Measurements from ENCODE around the gene MMGT1.
A peak's percentile ranks its signal among the peaks of the same experiment; 100 is the strongest.

The MMGT1 gene

DNA sequence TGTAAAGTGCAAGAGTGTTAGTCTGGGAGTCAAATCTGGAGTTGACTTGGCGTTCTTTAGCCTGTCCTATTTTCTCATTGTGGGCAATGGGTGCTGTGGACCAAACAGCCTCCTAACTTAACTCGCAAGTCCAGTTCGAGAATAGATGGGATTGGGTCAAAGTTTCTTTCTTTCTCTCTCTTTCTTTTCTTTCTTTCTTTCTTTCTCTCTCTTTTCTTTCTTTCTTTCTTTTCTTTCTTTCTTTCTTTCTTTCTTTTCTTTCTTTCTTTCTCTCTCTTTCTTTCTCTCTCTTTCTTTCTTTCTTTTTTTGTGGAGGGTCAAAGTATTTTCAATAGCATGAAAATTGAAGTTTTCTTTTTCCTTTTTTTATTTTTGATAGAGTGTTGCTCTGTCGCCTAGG, 14.5 kb upstream of the MMGT1 start:
- Histone ChIP-seq H3K9me3 (ENCODE audit: control insufficient read depth, insufficient read depth, low read length) (no peaks in the 10 kb centered on the region), H3K4me3 (ENCODE audit: low read length) (no peak overlapping the region), H3K4me2 (ENCODE audit: low read length) (no peak overlapping the region), H3K27ac (ENCODE audit: low read depth, low read length) (no peak overlapping the region), H3K9me2 (replicated peaks; ENCODE audit: control insufficient read depth, low read length) (no peaks in the 10 kb centered on the region), H3K79me2 (ENCODE audit: control insufficient read depth, low read length) (peaks cover 63% of the 10 kb centered on the region), H4K20me1 (ENCODE audit: control insufficient read depth, insufficient read depth, low read depth, low read length) (no peaks in the 10 kb centered on the region), H3K4me1 (ENCODE audit: control insufficient read depth, low read length) (peaks cover 21% of the 10 kb centered on the region), H3K36me3 (ENCODE audit: control insufficient read depth, low read length) (no peaks in the 10 kb centered on the region), H3F3A (ENCODE audit: control insufficient read depth, insufficient read depth) (no peaks in the 10 kb centered on the region), H3K27me3 (ENCODE audit: control insufficient read depth, low read length) (no peaks in the 10 kb centered on the region)
- no peak for TF ChIP-seq EZH2phosphoT487 (IDR thresholded peaks at IDR 0.05; ENCODE audit: borderline replicate concordance, low read length)
- TF ChIP-seq, protein P1, sequence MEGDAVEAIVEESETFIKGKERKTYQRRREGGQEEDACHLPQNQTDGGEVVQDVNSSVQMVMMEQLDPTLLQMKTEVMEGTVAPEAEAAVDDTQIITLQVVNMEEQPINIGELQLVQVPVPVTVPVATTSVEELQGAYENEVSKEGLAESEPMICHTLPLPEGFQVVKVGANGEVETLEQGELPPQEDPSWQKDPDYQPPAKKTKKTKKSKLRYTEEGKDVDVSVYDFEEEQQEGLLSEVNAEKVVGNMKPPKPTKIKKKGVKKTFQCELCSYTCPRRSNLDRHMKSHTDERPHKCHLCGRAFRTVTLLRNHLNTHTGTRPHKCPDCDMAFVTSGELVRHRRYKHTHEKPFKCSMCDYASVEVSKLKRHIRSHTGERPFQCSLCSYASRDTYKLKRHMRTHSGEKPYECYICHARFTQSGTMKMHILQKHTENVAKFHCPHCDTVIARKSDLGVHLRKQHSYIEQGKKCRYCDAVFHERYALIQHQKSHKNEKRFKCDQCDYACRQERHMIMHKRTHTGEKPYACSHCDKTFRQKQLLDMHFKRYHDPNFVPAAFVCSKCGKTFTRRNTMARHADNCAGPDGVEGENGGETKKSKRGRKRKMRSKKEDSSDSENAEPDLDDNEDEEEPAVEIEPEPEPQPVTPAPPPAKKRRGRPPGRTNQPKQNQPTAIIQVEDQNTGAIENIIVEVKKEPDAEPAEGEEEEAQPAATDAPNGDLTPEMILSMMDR (IDR thresholded peaks at IDR 0.05; ENCODE audit: low read depth, low read length, poor library complexity, severe bottlenecking) = no peak

DNA sequence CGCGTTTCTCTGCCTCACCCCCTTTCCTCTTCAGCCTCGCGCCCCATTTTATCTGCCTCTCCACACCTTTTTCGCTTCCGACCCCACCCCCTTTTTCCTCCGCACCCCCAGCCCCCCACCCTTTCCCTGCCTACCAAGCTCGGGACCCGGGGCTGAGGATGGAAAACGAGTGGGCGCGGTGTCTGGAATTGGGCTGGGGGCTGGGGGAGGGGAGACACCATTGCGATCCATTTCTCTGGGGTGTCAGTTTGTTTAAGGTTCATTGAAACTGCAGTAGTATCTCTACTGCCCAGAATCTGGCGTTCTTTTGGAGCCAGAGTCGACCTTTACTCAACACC, 12.2 kb upstream of the MMGT1 start:
- peaks cover 48% of the 10 kb centered on the region for H3K79me2 ChIP-seq (ENCODE audit: control insufficient read depth, low read length)
- H3K27me3 ChIP-seq (ENCODE audit: control insufficient read depth, low read length) = no peaks in the 10 kb centered on the region
- H3K4me2 ChIP-seq (ENCODE audit: low read length) = peak overlapping the region; percentile 71
- H3K9me2 ChIP-seq (replicated peaks; ENCODE audit: control insufficient read depth, low read length) = no peaks in the 10 kb centered on the region
- no peaks in the 10 kb centered on the region for H3F3A ChIP-seq (ENCODE audit: control insufficient read depth, insufficient read depth)
- H3K4me3 ChIP-seq (ENCODE audit: low read length) = peak overlapping the region; percentile 88
- TF ChIP-seq EZH2phosphoT487 (IDR thresholded peaks at IDR 0.05; ENCODE audit: borderline replicate concordance, low read length) = no peak
- TF ChIP-seq, protein P1 (IDR thresholded peaks at IDR 0.05; ENCODE audit: low read depth, low read length, poor library complexity, severe bottlenecking) = no peak
- H3K9me3 ChIP-seq (ENCODE audit: control insufficient read depth, insufficient read depth, low read length) = no peaks in the 10 kb centered on the region
- no peaks in the 10 kb centered on the region for H3K36me3 ChIP-seq (ENCODE audit: control insufficient read depth, low read length)
- H3K4me1 ChIP-seq (ENCODE audit: control insufficient read depth, low read length) = peaks cover 21% of the 10 kb centered on the region
- H4K20me1 ChIP-seq (ENCODE audit: control insufficient read depth, insufficient read depth, low read depth, low read length) = no peaks in the 10 kb centered on the region
- 0 out of 2 replicates have a peak overlapping the region, but pooled peaks have one; percentile 41 for H3K27ac ChIP-seq (ENCODE audit: low read depth, low read length)

DNA sequence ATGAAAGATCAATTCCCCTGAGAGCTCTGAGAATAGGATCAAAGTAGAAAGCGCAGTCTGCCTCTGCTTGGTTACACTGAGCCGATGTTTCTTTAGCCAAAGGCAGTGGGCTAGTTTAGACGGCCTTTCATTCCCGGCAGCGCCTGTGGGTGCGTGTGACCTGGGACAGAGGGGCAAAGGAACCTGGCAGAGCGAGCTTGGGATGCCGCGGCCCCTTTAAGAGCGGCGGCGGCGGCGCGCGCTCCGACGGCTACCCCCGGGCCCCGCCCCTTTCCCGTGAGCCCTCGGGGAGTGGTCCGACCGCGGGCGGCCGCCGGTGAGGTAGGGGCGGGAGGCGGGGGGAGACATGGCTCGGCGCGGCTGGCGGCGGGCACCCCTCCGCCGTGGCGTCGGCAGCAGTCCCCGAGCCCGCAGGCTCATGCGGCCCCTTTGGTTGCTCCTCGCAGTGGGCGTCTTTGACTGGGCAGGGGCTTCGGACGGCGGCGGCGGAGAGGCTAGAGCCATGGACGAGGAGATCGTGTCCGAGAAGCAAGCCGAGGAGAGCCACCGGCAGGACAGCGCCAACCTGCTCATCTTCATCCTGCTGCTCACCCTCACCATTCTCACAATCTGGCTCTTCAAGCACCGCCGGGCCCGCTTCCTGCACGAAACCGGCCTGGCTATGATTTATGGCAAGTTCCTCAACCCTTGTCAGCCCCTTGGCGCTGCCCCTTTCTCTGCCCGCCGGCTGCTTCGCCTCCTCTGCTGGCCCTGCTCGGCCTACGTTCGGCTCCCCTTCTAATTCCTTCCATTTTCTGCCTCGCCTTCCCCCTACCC, 11.6 kb upstream of the MMGT1 start, which contains the start of gene SLC9A6:
Gene SLC9A6, plus strand, starts transcription at position 279 of the 816 bp plus-strand sequence. Its CDS starts 224 bp downstream, at position 503.
- TF ChIP-seq EZH2phosphoT487 (IDR thresholded peaks at IDR 0.05; ENCODE audit: borderline replicate concordance, low read length) = no peak
- TF ChIP-seq, protein P1 (IDR thresholded peaks at IDR 0.05; ENCODE audit: low read depth, low read length, poor library complexity, severe bottlenecking) = no peak
- no peaks in the 10 kb centered on the region for H3K9me3 ChIP-seq (ENCODE audit: control insufficient read depth, insufficient read depth, low read length)
- no peaks in the 10 kb centered on the region for H3K36me3 ChIP-seq (ENCODE audit: control insufficient read depth, low read length)
- peak within 1 kb of the TSS; percentile 71 for H3K4me2 ChIP-seq (ENCODE audit: low read length)
- H3K27ac ChIP-seq (ENCODE audit: low read depth, low read length) = peak within 1 kb of the TSS; percentile 41
- H3F3A ChIP-seq (ENCODE audit: control insufficient read depth, insufficient read depth) = no peaks in the 10 kb centered on the region
- peaks cover 45% of the 10 kb centered on the region for H3K79me2 ChIP-seq (ENCODE audit: control insufficient read depth, low read length)
- no peaks in the 10 kb centered on the region for H3K9me2 ChIP-seq (replicated peaks; ENCODE audit: control insufficient read depth, low read length)
- peak within 1 kb of the TSS; percentile 88 for H3K4me3 ChIP-seq (ENCODE audit: low read length)
- no peaks in the 10 kb centered on the region for H4K20me1 ChIP-seq (ENCODE audit: control insufficient read depth, insufficient read depth, low read depth, low read length)
- H3K27me3 ChIP-seq (ENCODE audit: control insufficient read depth, low read length) = no peaks in the 10 kb centered on the region
- peaks cover 21% of the 10 kb centered on the region for H3K4me1 ChIP-seq (ENCODE audit: control insufficient read depth, low read length)
